NCI-H1048 (cell line): ENCODE data around the gene ZNF285.
"Not testable (repeated sequence)": the region's sequence is repeated elsewhere in the genome, so short reads cannot be mapped to it uniquely, and the experiment has no call there.

Source experiments
- DNase-seq: peaks from one replicate; lab custom pipeline; 2025; lab: John Stamatoyannopoulos, UW

Gene ZNF285

GRCh38 chr19:44401139-44402115 lies at the start of gene ZNF285:
TSS of gene ZNF285 (minus strand) at chr19:44401608. CDS start at chr19:44397213, 4,395 bp downstream.
- no peak for DNase-seq

GRCh38 chr19:44447916-44448674 lies 46.7 kb upstream of the ZNF285 start, which contains the start of gene ZNF229:
TSS of gene ZNF229 (minus strand) at chr19:44448472. CDS start at chr19:44442847, 5,625 bp downstream.
- DNase-seq, result no peak

GRCh38 chr19:44438441-44438840 lies 37.0 kb upstream of the ZNF285 start:
- no peak for DNase-seq

- no peak for DNase-seq
Observed at GRCh38 chr19:44435441-44435840, 34.0 kb upstream of the ZNF285 start.

GRCh38 chr19:44430956-44431355 lies 29.5 kb upstream of the ZNF285 start:
- no peak for DNase-seq

GRCh38 chr19:44415553-44415952 lies 14.1 kb upstream of the ZNF285 start:
- DNase-seq, result not testable (repeated sequence)

- not testable (repeated sequence) for DNase-seq
Observed at GRCh38 chr19:44389268-44389667, 12.1 kb downstream of the ZNF285 start.

- no peak for DNase-seq
Observed at GRCh38 chr19:44374789-44375188, 26.6 kb downstream of the ZNF285 start.

- DNase-seq, result no peak
Observed at GRCh38 chr19:44371815-44372480, 29.5 kb downstream of the ZNF285 start.

- no peak for DNase-seq
Observed at GRCh38 chr19:44367024-44367423, 34.4 kb downstream of the ZNF285 start.

GRCh38 chr19:44356383-44357111 lies 44.9 kb downstream of the ZNF285 start, which contains the start of gene ZNF112:
TSS of gene ZNF112 (minus strand) at chr19:44356680. CDS start at chr19:44340539, 16,141 bp downstream.
- DNase-seq, result peak; percentile 81

- DNase-seq, result no peak
Observed at GRCh38 chr19:44346556-44346955, 54.9 kb downstream of the ZNF285 start.

- DNase-seq, result no peak
Observed at GRCh38 chr19:44345959-44346358, 55.4 kb downstream of the ZNF285 start.

GRCh38 chr19:44344255-44344654 lies 57.2 kb downstream of the ZNF285 start:
- DNase-seq, result no peak

GRCh38 chr19:44341794-44342193 lies 59.6 kb downstream of the ZNF285 start:
- DNase-seq, result no peak

- not testable (repeated sequence) for DNase-seq
Observed at GRCh38 chr19:44334639-44335038, 66.8 kb downstream of the ZNF285 start.
